ENCODE data around the gene MAPK10. TPM values are rescaled to one million over a fixed set of nuclear protein-coding genes. Genes with fewer than 3 reads are reported as not detected.

Gene MAPK10
- total and polyA plus RNA-seq, 2 donors (not counting 3 experiments of a cell fraction or from before 2014, with no cell fraction given), result 0.17 TPM; not detected in 1

DNA sequence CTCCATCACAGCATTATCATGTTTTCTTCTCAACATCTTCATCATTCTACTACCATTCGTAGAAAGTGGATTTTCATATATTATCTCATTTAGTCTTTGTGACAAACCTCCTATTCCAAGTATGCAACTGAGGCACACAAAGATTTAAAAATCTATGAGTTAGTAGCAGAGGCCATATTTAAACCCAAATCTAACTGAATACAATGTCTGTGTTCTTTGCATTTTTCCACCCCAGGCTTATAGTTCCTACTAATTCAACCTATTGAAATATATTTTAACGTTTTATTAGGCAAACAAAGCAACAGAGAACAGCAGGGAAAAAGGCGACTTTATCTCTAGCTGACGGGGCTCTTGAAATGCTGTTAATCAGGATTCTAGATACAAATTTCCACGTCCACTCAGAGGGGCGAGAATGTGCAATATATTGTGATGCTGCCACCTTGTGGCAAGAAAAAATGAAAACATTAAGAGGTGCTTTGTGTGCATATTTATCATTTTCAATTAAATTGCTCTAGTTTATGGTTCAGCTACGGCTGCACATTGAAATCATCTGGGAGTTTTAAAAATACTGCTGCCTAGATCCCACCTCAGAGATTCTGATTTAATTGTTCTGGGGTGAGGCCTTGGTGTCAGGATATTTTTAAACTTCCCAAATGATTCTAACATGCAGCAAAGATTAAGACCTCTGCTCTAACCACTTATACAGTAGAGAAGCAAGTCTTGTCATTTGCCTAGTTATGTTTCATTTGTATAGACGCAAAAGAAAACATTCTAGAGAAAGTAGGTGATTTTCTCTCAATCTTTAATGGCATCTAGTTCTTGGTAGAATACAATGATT, 315.9 kb downstream of the MAPK10 start:
- H2AFZ ChIP-seq (ENCODE audit: low read depth, low read length), result peak overlapping the region; percentile 39
- peak; percentile 86 for FAIRE-seq
- POLR2A ChIA-PET, result interaction anchor here (1.8 kb wide), 1 partner anchor 282 kb away, joined by 5 read pairs; no protein-coding TSS in a partner anchor

More for the DNA sequence above, 315.9 kb downstream of the MAPK10 start:
- Histone ChIP-seq H3K27me3 (ENCODE audit: control insufficient read depth in 2 of 2, insufficient read depth in 2 of 2, low read length in 2 of 2) (peaks cover 6 to 17% of the 10 kb centered on the region in 2 experiments), H3K4me2 (ENCODE audit: insufficient read depth, low read length) (peak overlapping the region; percentile 74), H3K9ac (replicated peaks; ENCODE audit: extremely low read depth, insufficient read depth, low read length) (peak overlapping the region; percentile 43), H3K79me2 (ENCODE audit: control insufficient read depth, insufficient read depth, low read length) (no peaks in the 10 kb centered on the region), H3K36me3 (ENCODE audit: control insufficient read depth in 2 of 2, extremely low read depth in 1 of 2, insufficient read depth in 2 of 2, low read length in 2 of 2) (no peaks in the 10 kb centered on the region), H3K4me1 (ENCODE audit: control insufficient read depth, extremely low read depth, insufficient read depth, low read length) (no peaks in the 10 kb centered on the region), H3K4me3 (replicated peaks in 1 of 3; ENCODE audit: insufficient read depth in 1 of 3, low read depth in 1 of 3, low read length in 3 of 3) (no peak overlapping the region), H3K9me1 (replicated peaks; ENCODE audit: control insufficient read depth, extremely low read depth, insufficient read depth, low read length) (no peaks in the 10 kb centered on the region), H3K9me3 (replicated peaks; ENCODE audit: control insufficient read depth, insufficient read depth, low read length) (no peaks in the 10 kb centered on the region), H3K27ac (ENCODE audit: insufficient read depth, low read depth, low read length) (no peak overlapping the region), H4K20me1 (replicated peaks; ENCODE audit: control insufficient read depth, extremely low read depth, insufficient read depth, low read length) (no peaks in the 10 kb centered on the region)
- TF ChIP-seq, protein P1, sequence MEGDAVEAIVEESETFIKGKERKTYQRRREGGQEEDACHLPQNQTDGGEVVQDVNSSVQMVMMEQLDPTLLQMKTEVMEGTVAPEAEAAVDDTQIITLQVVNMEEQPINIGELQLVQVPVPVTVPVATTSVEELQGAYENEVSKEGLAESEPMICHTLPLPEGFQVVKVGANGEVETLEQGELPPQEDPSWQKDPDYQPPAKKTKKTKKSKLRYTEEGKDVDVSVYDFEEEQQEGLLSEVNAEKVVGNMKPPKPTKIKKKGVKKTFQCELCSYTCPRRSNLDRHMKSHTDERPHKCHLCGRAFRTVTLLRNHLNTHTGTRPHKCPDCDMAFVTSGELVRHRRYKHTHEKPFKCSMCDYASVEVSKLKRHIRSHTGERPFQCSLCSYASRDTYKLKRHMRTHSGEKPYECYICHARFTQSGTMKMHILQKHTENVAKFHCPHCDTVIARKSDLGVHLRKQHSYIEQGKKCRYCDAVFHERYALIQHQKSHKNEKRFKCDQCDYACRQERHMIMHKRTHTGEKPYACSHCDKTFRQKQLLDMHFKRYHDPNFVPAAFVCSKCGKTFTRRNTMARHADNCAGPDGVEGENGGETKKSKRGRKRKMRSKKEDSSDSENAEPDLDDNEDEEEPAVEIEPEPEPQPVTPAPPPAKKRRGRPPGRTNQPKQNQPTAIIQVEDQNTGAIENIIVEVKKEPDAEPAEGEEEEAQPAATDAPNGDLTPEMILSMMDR (IDR thresholded peaks at IDR 0.05; ENCODE audit: extremely low read depth in 1 of 2, insufficient read depth in 1 of 2, low read depth in 1 of 2, low read length in 2 of 2), result peak; percentile 32 to 41
- no peak for TF ChIP-seq POLR2AphosphoS5 (IDR thresholded peaks at IDR 0.05; ENCODE audit: insufficient read depth, low read depth, low read length)
- peak; percentile 77 for DNase-seq (ENCODE audit: low read depth, low spot score)
- dilution Hi-C loops (cut with MboI; ENCODE audit: extremely low pct_ligation_motif_present, low sequenced_read_pairs), result no loop called here
- CTCF ChIA-PET, result interaction anchor here (0.6 to 3.6 kb wide), 31 partner anchors 7 to 959 kb away, joined by 3 to 56 read pairs (median 4); no protein-coding TSS in a partner anchor
- BruUV-seq (replicated peaks), result no TSS peak
- intact Hi-C loops (cut with micrococcal nuclease), result loop anchor here (1.0 to 5.0 kb wide), 6 partner anchors 75 to 897 kb away; no protein-coding TSS in a partner anchor

Measured in endothelial cell of umbilical vein (primary cell).